AG10803 (cell line): ENCODE data around the gene EMX1.

Experiments used
- DNase-seq: peaks from one replicate; pipeline ENCODE4 v3.0.0; 2010; ENCODE audit warnings: low read depth
- H3K4me3 ChIP-seq: 2 replicates; pipeline ENCODE4 v1.5.1; 2011; ENCODE audit warnings: mild to moderate bottlenecking, low read length, control low read depth
- CTCF ChIP-seq: conservative IDR thresholded peaks from 2 replicates; pipeline ENCODE4 v1.5.1; 2011; ENCODE audit warnings: mild to moderate bottlenecking, low read length, control low read depth, inconsistent platforms

Gene EMX1

GRCh38 chr2:72959995-72960981, 43.0 kb downstream of the EMX1 start:
- TF ChIP-seq CTCF: no peak
- no peak for DNase-seq
- no peak overlapping the region for H3K4me3 ChIP-seq

GRCh38 chr2:72961036-72961720, 43.9 kb downstream of the EMX1 start:
- DNase-seq: no peak
- TF ChIP-seq CTCF: no peak

GRCh38 chr2:72961853-72962468, 44.6 kb downstream of the EMX1 start:
- no peak for DNase-seq
- TF ChIP-seq CTCF: no peak
- H3K4me3 ChIP-seq: no peak overlapping the region

More at GRCh38 chr2:72961036-72961720, 43.9 kb downstream of the EMX1 start:
- no peak overlapping the region for H3K4me3 ChIP-seq

GRCh38 chr2:72962911-72963310, 45.6 kb downstream of the EMX1 start:
- TF ChIP-seq CTCF: no peak
- H3K4me3 ChIP-seq: no peak overlapping the region
- no peak for DNase-seq

GRCh38 chr2:72963423-72964145, 46.3 kb downstream of the EMX1 start:
- no peak for DNase-seq
- no peak for TF ChIP-seq CTCF
- no peak overlapping the region for H3K4me3 ChIP-seq

GRCh38 chr2:72964146-72964525, 46.8 kb downstream of the EMX1 start:
- no peak for DNase-seq
- no peak for TF ChIP-seq CTCF
- H3K4me3 ChIP-seq: no peak overlapping the region
